GM23338 (cell line): ENCODE data around the gene AP5Z1. TPM values are rescaled to one million over a fixed set of nuclear protein-coding genes. Genes with fewer than 3 reads are reported as not detected.

Experiments used
- ATAC-seq: fragments of 200-7000 bp; cut with Tn5 transposase; 3 replicates; pipeline ENCODE4 v1.9.1; 2020
- DNase-seq: peaks from one replicate; pipeline ENCODE4 v3.0.0-alpha.2; 2015; ENCODE audit warnings: low spot score
- H2AFZ ChIP-seq: fragments of 200-600 bp; sonication (generic); 2 replicates; pipeline ENCODE4 v1.8.0; 2016; ENCODE audit warnings: antibody characterized with exemption, mild to moderate bottlenecking, moderate library complexity
- H3F3A ChIP-seq: fragments of 200-600 bp; sonication (generic); replicated peaks from 2 replicates; pipeline ENCODE4 v1.8.0; 2017; ENCODE audit warnings: antibody characterized with exemption, mixed run types, low read depth
- H3K27ac ChIP-seq: fragments of 200-600 bp; sonication (generic); 2 replicates; pipeline ENCODE4 v1.6.1; 2016; ENCODE audit warnings: low read depth
- H3K27me3 ChIP-seq: fragments of 200-600 bp; sonication (generic); 2 replicates; pipeline ENCODE4 v1.8.0; 2016; ENCODE audit warnings: mild to moderate bottlenecking, mixed run types, moderate library complexity; ENCODE audit not compliant: insufficient read depth
- H3K36me3 ChIP-seq: fragments of 200-600 bp; sonication (generic); 2 replicates; pipeline ENCODE4 v1.8.0; 2016; ENCODE audit warnings: mild to moderate bottlenecking; ENCODE audit not compliant: insufficient read depth
- H3K4me1 ChIP-seq: fragments of 200-600 bp; sonication (generic); 2 replicates; pipeline ENCODE4 v1.8.0; 2016; ENCODE audit warnings: mild to moderate bottlenecking, moderate library complexity; ENCODE audit not compliant: insufficient read depth
- H3K4me2 ChIP-seq: fragments of 200-600 bp; sonication (generic); 2 replicates; pipeline ENCODE4 v1.7.1; 2017; ENCODE audit warnings: mixed run types
- H3K4me3 ChIP-seq: fragments of 200-600 bp; sonication (generic); 2 replicates; pipeline ENCODE4 v1.6.1; 2016; ENCODE audit warnings: mixed run types
- H3K79me2 ChIP-seq: fragments of 200-600 bp; sonication (generic); replicated peaks from 2 replicates; pipeline ENCODE4 v1.8.0; 2017; ENCODE audit warnings: mild to moderate bottlenecking; ENCODE audit not compliant: insufficient read depth
- H3K9me2 ChIP-seq: fragments of 200-600 bp; sonication (generic); 2 replicates; pipeline ENCODE4 v1.8.0; 2017; ENCODE audit not compliant: insufficient read depth
- H4K20me1 ChIP-seq: fragments of 200-600 bp; sonication (generic); replicated peaks from 2 replicates; pipeline ENCODE4 v1.8.0; 2017; ENCODE audit warnings: mild to moderate bottlenecking; ENCODE audit not compliant: insufficient read depth
- H3K27ac Mint-ChIP-seq: 2 replicates; pipeline ENCODE4 v1.8.0; 2020; ENCODE audit warnings: inconsistent platforms, mild to moderate bottlenecking, moderate library complexity, mixed read lengths
- H3K27me3 Mint-ChIP-seq: 3 replicates; pipeline ENCODE4 v1.8.0; 2022; ENCODE audit warnings: low read depth, mild to moderate bottlenecking, moderate library complexity, mixed read lengths, inconsistent platforms; ENCODE audit not compliant: insufficient read depth, poor library complexity
- H3K36me3 Mint-ChIP-seq: 3 replicates; pipeline ENCODE4 v1.8.0; 2021; ENCODE audit warnings: low read depth, mild to moderate bottlenecking, inconsistent platforms, moderate library complexity, mixed read lengths
- H3K4me1 Mint-ChIP-seq: 3 replicates; pipeline ENCODE4 v1.8.0; 2020; ENCODE audit warnings: mild to moderate bottlenecking, inconsistent platforms, mixed read lengths
- H3K4me3 Mint-ChIP-seq: 3 replicates; pipeline ENCODE4 v1.8.0; 2021; ENCODE audit warnings: moderate library complexity, mild to moderate bottlenecking, inconsistent platforms, mixed read lengths
- H3K9me3 Mint-ChIP-seq: 3 replicates; pipeline ENCODE4 v1.8.0; 2020; ENCODE audit warnings: moderate library complexity, mild to moderate bottlenecking, inconsistent platforms, mixed read lengths
- CREB1 ChIP-seq: fragments of 250-450 bp; sonication (Bioruptor Pico); IDR thresholded peaks from 2 replicates; pipeline ENCODE4 v1.5.0; 2020; ENCODE audit warnings: low read depth, mild to moderate bottlenecking, moderate library complexity
- CTCF ChIP-seq, 2 experiments: fragments of 200-600 bp in 1 of 2; sonication (generic) in 1 of 2; conservative IDR thresholded peaks; 2 replicates each; pipeline versions ENCODE4 v1.5.1 to v1.6.1; 2016 to 2017; ENCODE audit warnings: antibody characterized with exemption in 2 of 2, low read depth in 2 of 2, mild to moderate bottlenecking in 2 of 2, moderate library complexity in 1 of 2
- EZH2 ChIP-seq: fragments of 200-600 bp; sonication (generic); IDR thresholded peaks from one replicate; pipeline ENCODE4 v1.8.0; 2017; ENCODE audit warnings: antibody characterized with exemption, mild to moderate bottlenecking, low read depth; ENCODE audit not compliant: unreplicated experiment
- EZH2phosphoT487 ChIP-seq: fragments of 200-600 bp; sonication (generic); IDR thresholded peaks from one replicate; pipeline ENCODE4 v1.8.1; 2018; ENCODE audit warnings: antibody characterized with exemption; ENCODE audit not compliant: unreplicated experiment
- JUNB ChIP-seq: IDR thresholded peaks from one replicate; pipeline ENCODE4 v1.6.1; 2016; ENCODE audit warnings: antibody characterized with exemption; ENCODE audit not compliant: unreplicated experiment
- NANOG ChIP-seq: IDR thresholded peaks from 2 replicates; pipeline ENCODE4 v1.6.1; 2016; ENCODE audit warnings: antibody characterized with exemption, borderline replicate concordance
- POLR2AphosphoS5 ChIP-seq: IDR thresholded peaks from 2 replicates; pipeline ENCODE4 v1.6.1; 2016; ENCODE audit warnings: antibody characterized with exemption, low read depth
- STAT1 ChIP-seq: IDR thresholded peaks from one replicate; pipeline ENCODE4 v1.6.1; 2016; ENCODE audit warnings: antibody characterized with exemption; ENCODE audit not compliant: unreplicated experiment
- ZNF114 ChIP-seq: fragments of 250-450 bp; sonication (Bioruptor Pico); IDR thresholded peaks from 2 replicates; pipeline ENCODE4 v1.5.0; 2020; ENCODE audit warnings: mild to moderate bottlenecking, moderate library complexity
- ZNF331 ChIP-seq: fragments of 250-450 bp; sonication (Bioruptor Pico); IDR thresholded peaks from 2 replicates; pipeline ENCODE4 v1.5.0; 2020; ENCODE audit warnings: low read depth, mild to moderate bottlenecking, moderate library complexity
- ZNF462 ChIP-seq: fragments of 250-450 bp; sonication (Bioruptor Pico); IDR thresholded peaks from 2 replicates; pipeline ENCODE4 v1.5.0; 2020; ENCODE audit warnings: mild to moderate bottlenecking, moderate library complexity
- polyA plus RNA-seq: library from polyadenylated mRNA; unstranded; fragments of >200 nt; fragmentation: Nextera tagmentation; extraction: Ambion mirVana; gene quantifications from 2 replicates; pipeline ENCODE4 v1.2.1, GENCODE V29; 2016
- total RNA-seq: library from RNA; depleted of rRNA; stranded (reverse); fragments of >200 nt; shearing (Covaris generic); gene quantifications from 2 replicates; pipeline ENCODE4 v1.2.3, GENCODE V29; 2014
- TF ChIP-seq, protein P1 (sequence below): IDR thresholded peaks from 2 replicates; pipeline ENCODE4 v1.6.1; 2016; ENCODE audit warnings: antibody characterized with exemption
- TF ChIP-seq, protein P2 (sequence below): IDR thresholded peaks from one replicate; pipeline ENCODE4 v1.6.1; 2018; ENCODE audit warnings: antibody characterized with exemption; ENCODE audit not compliant: unreplicated experiment

AP5Z1 gene
- total and polyA plus RNA-seq, 2 experiments from 2014 or later = 16.3 to 31.2 TPM

GRCh38 chr7:4806983-4807597 is 31.7 kb downstream of the AP5Z1 start:
- no peak for ATAC-seq
- Histone ChIP-seq H3K27ac (no peak overlapping the region), H3K79me2 (no peaks in the 10 kb centered on the region), H2AFZ (no peak overlapping the region), H3F3A (no peaks in the 10 kb centered on the region), H3K4me2 (no peak overlapping the region), H3K4me3 (no peak overlapping the region), H3K4me1 (peaks cover 3% of the 10 kb centered on the region; the same call in 1 of the 2 replicates), H3K36me3 (no peaks in the 10 kb centered on the region), H4K20me1 (no peaks in the 10 kb centered on the region), H3K27me3 (no peaks in the 10 kb centered on the region), H3K9me2 (no peaks in the 10 kb centered on the region)
- DNase-seq = no peak
- TF ChIP-seq STAT1 (no peak), EZH2 (no peak), POLR2AphosphoS5 (no peak), EZH2phosphoT487 (no peak), ZNF331 (CRISPR knock-in tag) (no peak), JUNB (no peak), ZNF462 (CRISPR knock-in tag) (no peak), CREB1 (CRISPR knock-in tag) (no peak), CTCF (conservative IDR thresholded peaks at IDR 0.05; ENCODE audit: low read depth in 2 of 2) (no peak), ZNF114 (CRISPR knock-in tag) (no peak), NANOG (no peak)
- TF ChIP-seq, protein P1, sequence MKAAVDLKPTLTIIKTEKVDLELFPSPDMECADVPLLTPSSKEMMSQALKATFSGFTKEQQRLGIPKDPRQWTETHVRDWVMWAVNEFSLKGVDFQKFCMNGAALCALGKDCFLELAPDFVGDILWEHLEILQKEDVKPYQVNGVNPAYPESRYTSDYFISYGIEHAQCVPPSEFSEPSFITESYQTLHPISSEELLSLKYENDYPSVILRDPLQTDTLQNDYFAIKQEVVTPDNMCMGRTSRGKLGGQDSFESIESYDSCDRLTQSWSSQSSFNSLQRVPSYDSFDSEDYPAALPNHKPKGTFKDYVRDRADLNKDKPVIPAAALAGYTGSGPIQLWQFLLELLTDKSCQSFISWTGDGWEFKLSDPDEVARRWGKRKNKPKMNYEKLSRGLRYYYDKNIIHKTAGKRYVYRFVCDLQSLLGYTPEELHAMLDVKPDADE = no peak
- TF ChIP-seq, protein P2, sequence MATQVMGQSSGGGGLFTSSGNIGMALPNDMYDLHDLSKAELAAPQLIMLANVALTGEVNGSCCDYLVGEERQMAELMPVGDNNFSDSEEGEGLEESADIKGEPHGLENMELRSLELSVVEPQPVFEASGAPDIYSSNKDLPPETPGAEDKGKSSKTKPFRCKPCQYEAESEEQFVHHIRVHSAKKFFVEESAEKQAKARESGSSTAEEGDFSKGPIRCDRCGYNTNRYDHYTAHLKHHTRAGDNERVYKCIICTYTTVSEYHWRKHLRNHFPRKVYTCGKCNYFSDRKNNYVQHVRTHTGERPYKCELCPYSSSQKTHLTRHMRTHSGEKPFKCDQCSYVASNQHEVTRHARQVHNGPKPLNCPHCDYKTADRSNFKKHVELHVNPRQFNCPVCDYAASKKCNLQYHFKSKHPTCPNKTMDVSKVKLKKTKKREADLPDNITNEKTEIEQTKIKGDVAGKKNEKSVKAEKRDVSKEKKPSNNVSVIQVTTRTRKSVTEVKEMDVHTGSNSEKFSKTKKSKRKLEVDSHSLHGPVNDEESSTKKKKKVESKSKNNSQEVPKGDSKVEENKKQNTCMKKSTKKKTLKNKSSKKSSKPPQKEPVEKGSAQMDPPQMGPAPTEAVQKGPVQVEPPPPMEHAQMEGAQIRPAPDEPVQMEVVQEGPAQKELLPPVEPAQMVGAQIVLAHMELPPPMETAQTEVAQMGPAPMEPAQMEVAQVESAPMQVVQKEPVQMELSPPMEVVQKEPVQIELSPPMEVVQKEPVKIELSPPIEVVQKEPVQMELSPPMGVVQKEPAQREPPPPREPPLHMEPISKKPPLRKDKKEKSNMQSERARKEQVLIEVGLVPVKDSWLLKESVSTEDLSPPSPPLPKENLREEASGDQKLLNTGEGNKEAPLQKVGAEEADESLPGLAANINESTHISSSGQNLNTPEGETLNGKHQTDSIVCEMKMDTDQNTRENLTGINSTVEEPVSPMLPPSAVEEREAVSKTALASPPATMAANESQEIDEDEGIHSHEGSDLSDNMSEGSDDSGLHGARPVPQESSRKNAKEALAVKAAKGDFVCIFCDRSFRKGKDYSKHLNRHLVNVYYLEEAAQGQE = no peak
- peaks cover 5% of the 10 kb centered on the region for H3K4me1 Mint-ChIP-seq
- H3K27me3 Mint-ChIP-seq = peaks cover 8% of the 10 kb centered on the region
- no peaks in the 10 kb centered on the region; the same call in 2 of the 3 replicates for H3K36me3 Mint-ChIP-seq
- no peak overlapping the region for H3K27ac Mint-ChIP-seq
- H3K4me3 Mint-ChIP-seq = no peak overlapping the region
- no peaks in the 10 kb centered on the region for H3K9me3 Mint-ChIP-seq
